ENCODE results near the gene SLC6A18.

GRCh38 chr5:1185629-1186350, 39.4 kb upstream of the SLC6A18 start:
- TF ChIP-seq, protein P1, sequence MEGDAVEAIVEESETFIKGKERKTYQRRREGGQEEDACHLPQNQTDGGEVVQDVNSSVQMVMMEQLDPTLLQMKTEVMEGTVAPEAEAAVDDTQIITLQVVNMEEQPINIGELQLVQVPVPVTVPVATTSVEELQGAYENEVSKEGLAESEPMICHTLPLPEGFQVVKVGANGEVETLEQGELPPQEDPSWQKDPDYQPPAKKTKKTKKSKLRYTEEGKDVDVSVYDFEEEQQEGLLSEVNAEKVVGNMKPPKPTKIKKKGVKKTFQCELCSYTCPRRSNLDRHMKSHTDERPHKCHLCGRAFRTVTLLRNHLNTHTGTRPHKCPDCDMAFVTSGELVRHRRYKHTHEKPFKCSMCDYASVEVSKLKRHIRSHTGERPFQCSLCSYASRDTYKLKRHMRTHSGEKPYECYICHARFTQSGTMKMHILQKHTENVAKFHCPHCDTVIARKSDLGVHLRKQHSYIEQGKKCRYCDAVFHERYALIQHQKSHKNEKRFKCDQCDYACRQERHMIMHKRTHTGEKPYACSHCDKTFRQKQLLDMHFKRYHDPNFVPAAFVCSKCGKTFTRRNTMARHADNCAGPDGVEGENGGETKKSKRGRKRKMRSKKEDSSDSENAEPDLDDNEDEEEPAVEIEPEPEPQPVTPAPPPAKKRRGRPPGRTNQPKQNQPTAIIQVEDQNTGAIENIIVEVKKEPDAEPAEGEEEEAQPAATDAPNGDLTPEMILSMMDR (IDR thresholded peaks at IDR 0.05; ENCODE audit: low read length) = no peak
- TF ChIP-seq EZH2phosphoT487 (IDR thresholded peaks at IDR 0.05; ENCODE audit: low read length) (no peak), EZH2 (optimal IDR thresholded peaks at IDR 0.05; ENCODE audit: low read depth, low read length) (no peak)
